GM19468 (cell line): ENCODE data around the gene HOXB6.

Experiments used
- ATAC-seq: cut with Tn5 transposase; IDR thresholded peaks from one replicate; pipeline ENCODE4 v1.9.1; 2021; ENCODE audit warnings: mild to moderate bottlenecking, moderate library complexity, moderate number of reproducible peaks; ENCODE audit not compliant: unreplicated experiment; ENCODE audit errors: extremely low read depth

The HOXB6 gene

DNA sequence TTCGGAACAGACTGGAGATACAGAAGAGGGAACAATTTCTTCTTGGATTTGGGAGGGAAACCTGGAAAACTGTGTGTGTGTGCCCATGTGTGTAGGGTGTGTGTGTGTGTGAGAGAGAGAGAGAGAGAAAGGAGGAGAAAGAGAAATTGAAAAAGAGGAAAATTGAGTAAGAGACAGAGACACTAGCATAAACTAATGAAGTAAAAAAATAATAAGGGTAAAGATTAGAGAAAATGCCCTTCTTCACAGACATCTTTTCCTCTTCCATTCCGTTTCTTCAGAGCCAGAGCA, 46.0 kb downstream of the HOXB6 start:
- no peak for ATAC-seq

- ATAC-seq = no peak
These were observed 46.5 kb downstream of the HOXB6 start for GRCh38 chr17:48558057-48558830.

- no peak for ATAC-seq
These were observed 48.0 kb downstream of the HOXB6 start for GRCh38 chr17:48556576-48557401.

DNA sequence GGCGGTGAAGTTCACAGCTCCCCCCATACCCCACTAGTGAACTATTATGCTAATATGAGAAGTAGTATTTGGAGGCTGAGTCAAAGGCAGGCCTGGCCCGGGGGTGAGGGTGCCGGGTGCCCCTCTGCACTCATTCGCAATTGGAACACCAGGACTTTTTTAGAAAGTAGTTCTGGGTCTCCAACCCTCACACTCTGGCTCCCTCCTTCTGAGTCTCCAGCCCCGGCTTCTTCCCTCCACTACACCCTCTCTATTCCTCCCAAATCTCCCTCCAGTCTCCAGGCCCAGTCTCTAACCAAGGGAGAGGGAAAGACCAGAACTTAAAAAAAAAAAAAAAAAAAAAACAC, 48.6 kb downstream of the HOXB6 start:
- no peak for ATAC-seq

DNA sequence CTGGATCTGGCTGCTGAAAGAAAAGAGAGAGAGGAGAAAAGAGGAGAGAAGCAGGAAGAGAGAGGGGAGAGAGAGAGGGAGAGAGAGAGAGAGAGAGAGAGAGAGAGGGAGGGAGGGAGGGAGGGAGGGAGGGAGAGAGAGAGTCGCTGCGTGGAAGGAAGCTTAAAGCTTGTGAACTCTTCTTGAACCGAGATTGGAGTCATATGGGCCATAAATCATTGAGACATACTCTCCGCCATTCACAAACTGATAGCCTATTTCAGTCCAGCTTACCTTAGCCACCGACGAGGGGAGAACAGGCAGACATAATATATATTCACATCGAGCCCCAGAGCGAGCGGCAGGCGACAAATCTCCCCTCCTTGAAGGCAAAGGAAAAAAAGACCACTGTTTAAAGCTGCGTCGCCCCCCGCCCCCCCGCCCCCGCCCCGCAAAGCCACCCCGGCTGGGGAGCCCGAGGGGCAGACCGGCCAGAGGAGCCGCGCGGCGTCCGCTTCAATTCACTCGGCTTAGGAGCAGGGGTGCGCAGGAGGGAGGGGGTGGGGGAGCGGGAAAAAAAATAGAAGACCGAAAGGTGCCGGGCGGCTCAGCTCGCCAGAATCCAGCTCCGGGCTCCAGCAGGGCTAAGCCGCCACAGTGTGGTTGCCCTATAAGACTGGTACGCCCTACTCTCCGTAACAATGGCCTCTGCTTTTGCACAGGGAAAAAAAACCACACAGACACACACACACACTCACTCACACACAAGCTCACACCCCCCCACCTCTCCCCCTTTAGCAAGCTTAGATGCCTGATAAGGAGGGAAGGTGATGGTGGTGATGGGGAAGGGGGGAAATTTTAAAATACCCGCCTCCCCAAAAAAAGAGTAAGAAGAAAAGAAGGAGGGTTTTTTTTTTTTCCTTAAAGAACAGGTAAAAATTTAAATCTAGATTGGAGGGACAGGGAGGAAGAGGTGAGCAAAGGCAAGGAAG, 49.2 kb downstream of the HOXB6 start:
- ATAC-seq = no peak

GRCh38 chr17:48554412-48555257, 50.2 kb downstream of the HOXB6 start:
- no peak for ATAC-seq

- no peak for ATAC-seq
These were observed 51.0 kb downstream of the HOXB6 start for GRCh38 chr17:48553826-48554225.

- ATAC-seq = no peak
These were observed 51.6 kb downstream of the HOXB6 start for GRCh38 chr17:48553190-48553547.

DNA sequence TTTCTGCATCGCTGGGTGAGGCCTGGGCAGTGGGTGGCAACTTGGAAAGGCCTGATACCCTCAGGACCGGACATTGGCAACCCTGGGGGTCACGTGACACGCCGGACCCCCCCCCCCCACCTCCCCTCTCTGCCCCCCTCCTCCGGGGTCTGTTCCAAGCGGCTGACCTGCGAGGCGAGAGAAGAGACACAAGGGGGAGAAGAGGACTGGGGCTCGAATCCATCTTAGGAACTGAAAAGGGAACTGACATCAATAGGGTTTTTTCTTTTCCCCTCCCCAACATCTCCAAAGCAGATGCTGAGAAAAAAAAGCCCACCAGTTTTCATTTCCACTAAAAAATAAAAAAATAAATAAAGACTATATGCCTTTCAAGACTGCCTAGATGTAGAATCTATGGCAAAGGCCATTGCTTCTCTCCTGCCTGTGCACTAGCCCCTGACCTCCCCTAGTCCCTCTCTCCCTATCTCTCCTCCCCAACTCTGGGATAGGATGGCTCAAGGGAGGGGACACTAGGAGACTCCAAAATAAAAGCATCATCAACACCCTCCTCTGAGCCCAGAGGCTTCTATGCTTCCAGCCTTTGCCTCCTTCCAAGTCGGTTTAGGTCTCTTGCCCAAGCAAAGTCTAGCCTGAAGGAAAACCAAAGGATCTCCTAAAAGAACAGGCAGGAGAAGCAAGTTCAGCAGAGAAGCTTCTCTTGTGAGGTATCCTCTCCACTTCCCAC, 52.2 kb downstream of the HOXB6 start:
- no peak for ATAC-seq

- no peak for ATAC-seq
These were observed 53.0 kb downstream of the HOXB6 start for GRCh38 chr17:48551596-48552465.

DNA sequence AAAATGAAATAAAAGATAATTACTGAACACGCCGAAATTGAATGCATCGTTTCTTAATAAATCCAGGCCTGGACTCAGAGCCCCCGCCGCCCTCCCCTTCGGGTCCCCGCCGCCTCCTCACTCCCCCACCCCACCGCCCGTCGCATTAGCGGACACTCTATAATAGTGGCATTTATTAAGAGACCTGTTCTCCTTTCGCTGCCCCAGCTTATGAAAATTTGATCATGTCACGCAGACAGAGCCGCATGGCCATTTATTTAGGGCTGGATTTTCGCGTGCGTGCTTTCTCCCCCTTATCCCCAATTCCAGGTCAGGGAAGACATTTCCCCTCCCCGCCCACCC, 53.6 kb downstream of the HOXB6 start:
- no peak for ATAC-seq

GRCh38 chr17:48550502-48551213, 54.1 kb downstream of the HOXB6 start:
- ATAC-seq = no peak

GRCh38 chr17:48549914-48550501, 54.8 kb downstream of the HOXB6 start:
- ATAC-seq = no peak

DNA sequence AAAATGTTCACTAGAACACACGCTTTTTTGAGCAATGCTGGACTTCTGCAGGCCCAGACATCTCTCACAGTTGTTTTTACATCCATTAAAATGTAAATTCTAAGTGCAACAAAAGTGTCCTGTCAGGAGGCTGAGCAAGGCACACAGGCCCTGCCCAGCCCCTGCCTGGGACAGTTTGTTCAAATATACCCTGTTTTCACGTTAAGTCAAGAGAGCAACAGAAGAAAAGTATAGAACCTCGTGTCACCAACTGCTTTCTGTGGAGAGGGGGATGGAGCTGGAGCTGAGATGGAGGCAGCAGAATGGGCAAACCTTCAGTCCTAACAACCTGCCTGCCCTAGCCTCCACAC, 55.5 kb downstream of the HOXB6 start:
- ATAC-seq = no peak

DNA sequence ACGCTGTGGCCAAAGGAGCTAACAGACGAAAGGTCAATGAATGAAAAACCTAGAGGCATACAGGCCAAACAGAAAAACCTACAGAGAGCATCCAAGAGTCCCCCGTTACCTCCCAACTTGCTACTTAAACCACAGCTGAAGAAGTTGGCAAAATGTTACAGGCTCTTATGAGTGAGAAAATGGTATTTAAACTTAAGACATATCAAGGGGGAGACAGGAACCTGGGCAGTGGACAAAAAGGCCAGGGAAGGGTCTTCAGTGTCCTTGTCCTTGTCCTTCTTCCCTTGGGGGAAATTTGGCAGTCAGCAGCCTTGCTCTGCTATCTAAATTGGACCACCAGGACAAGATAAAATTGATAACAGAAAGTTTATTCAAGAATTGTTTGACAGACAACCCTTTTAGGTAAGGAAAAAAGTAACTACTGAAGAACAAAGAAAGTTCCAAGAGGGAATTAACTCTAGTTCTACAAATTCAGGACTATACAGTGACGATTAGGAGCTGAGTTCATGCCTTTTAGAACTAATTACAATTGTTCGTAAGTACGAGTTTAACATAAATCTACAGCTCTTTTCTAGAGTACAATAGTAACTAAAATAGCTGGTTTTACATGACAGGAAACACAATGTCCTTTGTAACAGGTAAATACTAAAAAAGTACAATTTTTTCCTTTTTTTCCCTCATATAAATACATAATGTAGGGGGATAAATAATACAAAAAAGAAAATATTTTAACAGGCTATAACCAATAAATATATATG, 56.1 kb downstream of the HOXB6 start:
- ATAC-seq = no peak

- no peak for ATAC-seq
These were observed 56.8 kb downstream of the HOXB6 start for GRCh38 chr17:48547808-48548522.
